ENCODE data around the gene AGAP3.

AGAP3 gene

GRCh38 chr7:151093748-151094147, 7.5 kb downstream of the AGAP3 start:
- Histone ChIP-seq H3K4me1 (peaks cover 67 to 93% (median 78%) of the 10 kb centered on the region in 10 experiments), H4K20me1 (peaks cover 81 to 100% (median 94%) of the 10 kb centered on the region in 11 experiments), H3K9ac (peak overlapping the region in 4 of 11 experiments; percentile 11 to 57 (median 40); a peak in 5 of 22 replicates), H3K27ac (no peak overlapping the region), H3K36me3 (peaks cover 0 to 54% (median 5%) of the 10 kb centered on the region in 11 experiments; a peak in 11 of 22 replicates), H3K9me3 (replicated peaks in 1 of 11) (no peaks in the 10 kb centered on the region), H3K27me3 (peaks cover 0 to 13% (median 2%) of the 10 kb centered on the region in 11 experiments; a peak in 9 of 22 replicates), H3K4me3 (no peak overlapping the region), H3K4me2 (peak overlapping the region in 8 of 11 experiments; percentile 1 to 98 (median 34); a peak in 10 of 22 replicates)
- no peak for TF ChIP-seq Cebpa-rat (IDR thresholded peaks at IDR 0.05)

DNA sequence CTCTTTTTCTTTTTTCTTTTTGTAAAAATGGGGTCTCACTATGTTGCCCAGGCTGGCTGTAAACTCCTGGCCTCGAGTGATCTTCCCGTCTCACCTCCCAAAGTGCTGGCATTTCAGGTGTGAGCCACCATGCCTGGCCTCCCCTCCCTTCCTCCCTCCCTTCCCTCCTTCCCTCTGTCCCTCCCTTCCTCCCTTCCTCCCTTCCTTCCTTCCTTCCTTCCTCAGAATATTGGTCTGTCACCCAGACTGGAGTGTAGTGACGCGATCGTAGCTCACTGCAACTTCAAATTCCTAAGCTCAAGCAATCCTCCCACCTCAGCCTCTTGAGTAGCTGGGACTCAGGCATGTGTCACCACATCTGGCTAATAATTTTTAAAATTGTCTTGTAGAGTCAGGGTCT, 8.4 kb downstream of the AGAP3 start:
- Histone ChIP-seq H3K27me3 (peaks cover 0 to 4% (median 0%) of the 10 kb centered on the region in 11 experiments; a peak in 1 of 22 replicates), H3K36me3 (peaks cover 0 to 59% (median 5%) of the 10 kb centered on the region in 11 experiments; a peak in 11 of 22 replicates), H3K4me1 (peaks cover 63 to 91% (median 74%) of the 10 kb centered on the region in 10 experiments), H3K9me3 (replicated peaks in 1 of 11) (no peaks in the 10 kb centered on the region), H3K27ac (no peak overlapping the region), H4K20me1 (peaks cover 78 to 100% (median 91%) of the 10 kb centered on the region in 11 experiments), H3K4me2 (peak overlapping the region; percentile 2 to 98 (median 36); a peak in 18 of 22 replicates), H3K9ac (peak overlapping the region in 5 of 11 experiments; percentile 7 to 43 (median 36); a peak in 4 of 22 replicates), H3K4me3 (no peak overlapping the region)
- no peak for TF ChIP-seq Cebpa-rat (IDR thresholded peaks at IDR 0.05)

DNA sequence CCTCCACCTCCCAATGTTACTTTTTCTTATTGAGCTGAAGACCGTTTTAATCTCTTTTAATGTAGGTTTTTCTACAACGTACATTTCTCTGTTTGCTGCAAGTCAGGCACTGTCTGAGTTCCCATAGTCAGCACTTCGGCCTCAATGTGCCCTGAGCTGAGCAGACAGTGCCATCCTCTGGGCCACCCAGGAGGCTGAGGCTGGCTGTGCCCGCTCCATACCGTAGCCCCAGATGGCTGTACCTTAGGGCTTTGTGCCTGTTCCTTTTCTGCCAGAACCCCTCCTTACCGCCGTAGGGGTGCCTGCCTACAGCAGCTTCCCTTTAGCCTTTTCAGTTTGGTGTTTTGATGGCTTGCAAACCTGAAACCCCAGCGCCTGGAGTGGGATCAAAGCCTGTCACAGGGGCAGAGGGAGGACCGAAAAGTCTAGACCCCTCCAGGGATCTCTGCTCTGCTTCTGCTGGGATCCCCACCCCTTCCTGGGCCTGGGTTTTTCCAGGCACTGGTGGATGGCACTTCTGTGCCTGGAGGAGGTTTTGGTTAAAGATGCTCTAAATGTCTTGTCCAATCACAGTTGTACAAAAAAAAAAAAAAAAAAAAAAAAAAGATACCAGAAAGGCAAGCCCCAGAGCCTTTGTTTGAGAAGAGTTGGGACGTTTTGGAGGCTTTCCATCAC, 9.0 kb downstream of the AGAP3 start:
- Histone ChIP-seq H3K36me3 (peaks cover 0 to 64% (median 5%) of the 10 kb centered on the region in 11 experiments; a peak in 11 of 22 replicates), H3K4me3 (no peak overlapping the region), H4K20me1 (peaks cover 78 to 100% (median 91%) of the 10 kb centered on the region in 11 experiments), H3K27me3 (no peaks in the 10 kb centered on the region), H3K4me1 (peaks cover 60 to 90% (median 76%) of the 10 kb centered on the region in 10 experiments), H3K4me2 (peak overlapping the region; percentile 2 to 98 (median 36); a peak in 19 of 22 replicates), H3K9me3 (replicated peaks in 1 of 11) (no peaks in the 10 kb centered on the region), H3K27ac (no peak overlapping the region; a peak in 1 of 22 replicates), H3K9ac (peak overlapping the region in 6 of 11 experiments; percentile 7 to 43 (median 24); a peak in 7 of 22 replicates)
- TF ChIP-seq Cebpa-rat (IDR thresholded peaks at IDR 0.05) = no peak

DNA sequence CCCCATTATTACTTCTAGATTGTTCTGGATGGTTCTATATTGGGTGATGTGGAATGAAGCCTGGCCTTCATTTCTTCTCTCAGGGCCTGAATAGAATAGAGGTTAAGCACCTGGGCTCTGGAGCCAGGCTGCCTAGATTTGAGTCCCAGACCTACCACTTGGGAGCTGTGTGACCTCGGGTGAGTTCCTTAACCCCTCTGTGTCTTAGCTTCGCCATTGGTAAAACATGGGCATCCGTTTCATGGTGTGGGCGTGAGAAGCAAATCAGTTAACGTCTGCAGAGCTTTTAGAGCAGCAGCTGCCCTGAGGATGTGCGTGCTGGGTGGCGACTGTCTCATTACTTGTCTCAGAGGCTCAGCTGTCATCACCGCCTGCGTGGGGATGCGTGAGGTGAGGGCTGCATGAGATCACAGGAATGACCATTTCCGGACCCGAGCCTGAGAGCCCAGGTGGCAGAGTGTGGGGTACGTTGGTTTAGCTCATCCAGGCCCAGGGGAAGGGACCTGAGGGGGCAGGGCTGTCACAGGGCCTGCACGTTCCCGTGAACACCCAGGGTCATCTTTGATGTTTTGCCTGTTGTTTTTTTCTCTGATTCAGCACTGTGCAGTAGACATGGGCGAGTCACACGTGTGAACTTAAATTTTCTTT, 9.7 kb downstream of the AGAP3 start:
- peaks cover 58 to 86% (median 77%) of the 10 kb centered on the region in 10 experiments for H3K4me1 ChIP-seq
- H4K20me1 ChIP-seq = peaks cover 80 to 100% (median 91%) of the 10 kb centered on the region in 11 experiments
- H3K27ac ChIP-seq = no peak overlapping the region
- no peak overlapping the region for H3K4me3 ChIP-seq
- peak overlapping the region in 3 of 11 experiments; percentile 7 to 36 (median 13); a peak in 3 of 22 replicates for H3K9ac ChIP-seq
- no peaks in the 10 kb centered on the region for H3K9me3 ChIP-seq (replicated peaks in 1 of 11)
- no peaks in the 10 kb centered on the region for H3K27me3 ChIP-seq
- peak overlapping the region in 6 of 11 experiments; percentile 2 to 98 (median 47); a peak in 8 of 22 replicates for H3K4me2 ChIP-seq
- no peak for TF ChIP-seq Cebpa-rat (IDR thresholded peaks at IDR 0.05)
- peaks cover 0 to 71% (median 5%) of the 10 kb centered on the region in 11 experiments; a peak in 11 of 22 replicates for H3K36me3 ChIP-seq

- peak overlapping the region; percentile 18 to 62 (median 47); a peak in 15 of 22 replicates for H3K4me2 ChIP-seq
- no peaks in the 10 kb centered on the region for H3K27me3 ChIP-seq
- peaks cover 35 to 73% (median 60%) of the 10 kb centered on the region in 10 experiments for H3K4me1 ChIP-seq
- no peak overlapping the region for H3K4me3 ChIP-seq
- H3K9me3 ChIP-seq (replicated peaks in 1 of 11) = no peaks in the 10 kb centered on the region
- H3K27ac ChIP-seq = no peak overlapping the region; a peak in 1 of 22 replicates
- no peak for TF ChIP-seq Cebpa-rat (IDR thresholded peaks at IDR 0.05)
- peaks cover 81 to 100% (median 91%) of the 10 kb centered on the region in 11 experiments for H4K20me1 ChIP-seq
- H3K9ac ChIP-seq = peak overlapping the region in 5 of 11 experiments; percentile 14 to 42 (median 37); a peak in 5 of 22 replicates
- H3K36me3 ChIP-seq = peaks cover 0 to 72% (median 4%) of the 10 kb centered on the region in 11 experiments; a peak in 8 of 22 replicates
Observed at GRCh38 chr7:151099486-151100211, 13.4 kb downstream of the AGAP3 start.

DNA sequence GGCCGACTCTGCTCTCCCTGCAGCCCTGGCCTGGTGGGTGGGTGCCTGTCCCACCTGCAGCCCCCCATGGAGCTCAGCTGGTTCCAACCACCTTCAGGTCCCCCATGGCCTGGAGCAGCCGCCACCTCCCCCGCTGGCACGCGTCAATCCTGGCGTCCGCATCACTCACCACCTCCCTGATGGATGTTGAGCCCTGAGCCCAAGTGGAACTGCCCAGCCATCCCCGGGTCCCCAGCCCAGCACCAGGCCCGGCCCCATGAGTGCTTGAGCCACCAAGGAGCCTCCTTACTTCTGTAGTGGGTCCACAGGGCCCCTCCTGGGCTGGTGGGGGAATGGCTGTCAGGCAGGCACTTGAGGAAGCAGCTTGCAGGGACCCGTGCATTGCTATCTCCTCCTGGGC, 14.6 kb downstream of the AGAP3 start:
- no peak for TF ChIP-seq Cebpa-rat (IDR thresholded peaks at IDR 0.05)
- Histone ChIP-seq H4K20me1 (peaks cover 75 to 100% (median 87%) of the 10 kb centered on the region in 11 experiments), H3K4me3 (no peak overlapping the region), H3K27me3 (no peaks in the 10 kb centered on the region), H3K9ac (peak overlapping the region in 3 of 11 experiments; percentile 19 to 47 (median 32); a peak in 4 of 22 replicates), H3K27ac (no peak overlapping the region), H3K4me1 (peaks cover 30 to 69% (median 53%) of the 10 kb centered on the region in 10 experiments), H3K36me3 (peaks cover 0 to 82% (median 5%) of the 10 kb centered on the region in 11 experiments; a peak in 8 of 22 replicates), H3K4me2 (peak overlapping the region in 2 of 11 experiments; percentile 5 to 29; a peak in 1 of 22 replicates), H3K9me3 (replicated peaks in 1 of 11) (no peaks in the 10 kb centered on the region)

DNA sequence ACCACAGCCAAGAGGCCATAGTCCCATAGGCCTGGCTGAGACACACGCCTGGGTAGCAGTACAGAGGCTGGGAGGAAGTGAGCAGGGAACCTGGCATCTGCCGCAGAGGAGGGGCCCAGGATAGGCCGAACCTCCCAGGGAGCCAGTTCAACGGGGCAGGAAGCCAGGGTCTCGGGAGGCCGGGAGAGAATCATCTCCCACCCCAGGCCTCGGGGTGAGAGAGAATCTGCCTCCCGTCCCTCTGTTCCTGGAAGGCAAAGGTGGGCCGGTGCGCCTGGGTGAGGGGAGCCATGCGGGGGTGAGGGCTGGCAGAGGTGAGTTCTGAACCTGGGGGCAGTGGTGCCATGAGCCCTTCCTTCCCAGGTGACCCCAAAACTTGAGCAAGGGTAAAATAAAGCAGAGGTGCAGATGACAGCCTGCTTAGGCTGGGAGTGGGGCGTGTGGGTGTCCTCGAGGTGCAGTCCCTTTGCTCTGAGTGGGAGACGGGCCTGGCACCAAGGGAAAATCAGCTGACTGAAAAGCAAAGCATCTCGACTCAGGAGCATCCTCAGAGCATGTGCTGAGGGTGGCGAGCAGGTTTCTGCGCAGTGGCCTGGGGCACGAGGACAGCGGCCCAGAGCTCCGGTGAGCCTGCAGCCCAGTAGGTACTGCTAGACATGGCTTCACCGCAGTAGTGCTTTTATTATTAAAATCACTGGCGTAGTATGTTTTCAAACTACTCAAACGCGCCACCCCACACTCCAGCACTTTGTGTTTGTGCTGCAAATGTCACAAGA, 15.5 kb downstream of the AGAP3 start:
- TF ChIP-seq Cebpa-rat (IDR thresholded peaks at IDR 0.05) = no peak
- Histone ChIP-seq H3K27me3 (no peaks in the 10 kb centered on the region), H3K4me1 (peaks cover 27 to 64% (median 47%) of the 10 kb centered on the region in 10 experiments), H3K4me3 (no peak overlapping the region), H3K36me3 (peaks cover 0 to 83% (median 4%) of the 10 kb centered on the region in 11 experiments; a peak in 10 of 22 replicates), H3K9ac (peak overlapping the region in 4 of 11 experiments; percentile 13 to 47 (median 26); a peak in 7 of 22 replicates), H3K9me3 (replicated peaks in 1 of 11) (no peaks in the 10 kb centered on the region), H3K4me2 (peak overlapping the region in 2 of 11 experiments; percentile 5 to 29; a peak in 1 of 22 replicates), H4K20me1 (peaks cover 76 to 100% (median 90%) of the 10 kb centered on the region in 11 experiments), H3K27ac (peak overlapping the region in 1 of 11 experiments; percentile 10; a peak in 2 of 22 replicates)

Measured in BLaER1 treated with 17β-estradiol and CSF1 and Interleukin-3, amounts not matched to agents 10 nM and 100 nM (cell line).